Panc1 (cell line): ENCODE data around the gene PKP1. TPM values are rescaled to one million over a fixed set of nuclear protein-coding genes. Genes with fewer than 3 reads are reported as not detected.
A peak's percentile ranks its signal among the peaks of the same experiment; 100 is the strongest.

ENCODE experiments used
- ATAC-seq: fragments of 200-7000 bp; cut with Tn5 transposase; 2 replicates; pipeline ENCODE4 v1.9.1; 2020; ENCODE audit warnings: mild to moderate bottlenecking, moderate library complexity
- BruUV-seq: library from RNA; stranded (reverse); fragments of 400-500 nt; replicated peaks from 2 replicates; lab custom pipeline; 2021; lab: Mats Ljungman, UMichigan
- CTCF ChIA-PET: fragments of 300-600 bp; sonication (Branson Sonifier 250); formaldehyde crosslinking; loops from one replicate; lab custom pipeline; 2022; ENCODE audit warnings: antibody characterized with exemption; lab: Charles Lee
- POLR2A ChIA-PET: fragments of 300-600 bp; sonication (Branson Sonifier 250); formaldehyde crosslinking; loops from one replicate; lab custom pipeline; 2022; ENCODE audit warnings: antibody characterized with exemption; lab: Charles Lee
- DNase-seq: peaks from one replicate; pipeline ENCODE4 v3.0.0-alpha.2; 2010; ENCODE audit warnings: low read depth, low spot score
- H3K27ac ChIP-seq: 2 replicates; pipeline ENCODE4 v1.5.1; 2011; ENCODE audit warnings: mild to moderate bottlenecking, low read length, inconsistent platforms
- H3K27me3 ChIP-seq: fragments of 200-500 bp; sonication (Bioruptor generic); 2 replicates; pipeline ENCODE4 v1.6.0; 2014; ENCODE audit warnings: low read length, inconsistent platforms; ENCODE audit not compliant: control insufficient read depth, insufficient read depth
- H3K36me3 ChIP-seq: fragments of 200-500 bp; sonication (Bioruptor generic); 2 replicates; pipeline ENCODE4 v1.5.1; 2014; ENCODE audit warnings: inconsistent platforms, mild to moderate bottlenecking, low read length, moderate library complexity; ENCODE audit not compliant: control insufficient read depth, insufficient read depth
- H3K4me1 ChIP-seq: 2 replicates; pipeline ENCODE4 v1.5.1; 2011; ENCODE audit warnings: inconsistent platforms, mild to moderate bottlenecking, low read length, moderate library complexity; ENCODE audit not compliant: control insufficient read depth, insufficient read depth
- H3K4me3 ChIP-seq, 2 experiments: 2 replicates each; pipeline ENCODE4 v1.5.1; 2011 to 2012; ENCODE audit warnings: low read depth in 2 of 2, low read length in 2 of 2, mild to moderate bottlenecking in 2 of 2, inconsistent platforms in 1 of 2, moderate library complexity in 1 of 2
- H3K9me3 ChIP-seq: fragments of 200-500 bp; sonication (Bioruptor generic); 2 replicates; pipeline ENCODE4 v1.5.1; 2014; ENCODE audit warnings: low read depth, mild to moderate bottlenecking, inconsistent platforms, low read length, moderate library complexity; ENCODE audit not compliant: control insufficient read depth, insufficient read depth
- POLR2AphosphoS5 ChIP-seq: IDR thresholded peaks from 2 replicates; pipeline ENCODE4 v1.6.1; 2012; ENCODE audit warnings: mild to moderate bottlenecking, low read depth, low read length, moderate library complexity
- SIN3A ChIP-seq: IDR thresholded peaks from 2 replicates; pipeline ENCODE4 v1.6.1; 2012; ENCODE audit warnings: low read depth, mild to moderate bottlenecking, low read length, moderate library complexity, borderline replicate concordance; ENCODE audit not compliant: insufficient read depth
- TCF7L2 ChIP-seq: IDR thresholded peaks from 2 replicates; pipeline ENCODE4 v1.6.1; 2011; ENCODE audit warnings: mild to moderate bottlenecking, low read depth, low read length, inconsistent platforms
- in situ Hi-C: cut with HindIII; loops from 2 replicates; pipeline ENCODE4 v1.10.0; 2016; ENCODE audit warnings: low sequenced_read_pairs, low pct_unique_long_range_greater_than_20kb
- intact Hi-C: fragments of 100-400 bp; cut with micrococcal nuclease; formaldehyde crosslinking; loops from one replicate; pipeline ENCODE4 v1.10.0; 2022; ENCODE audit not compliant: unreplicated experiment
- total RNA-seq: library from RNA; stranded (reverse); gene quantifications from one replicate; pipeline ENCODE4 v1.2.1, GENCODE V29; 2021; ENCODE audit not compliant: unreplicated experiment
- TF ChIP-seq, protein P1 (sequence below): fragments of 450-650 bp; IDR thresholded peaks from 2 replicates; pipeline ENCODE4 v1.5.1; 2017; ENCODE audit warnings: mild to moderate bottlenecking
- TF ChIP-seq, protein P2 (sequence below), 2 experiments: IDR thresholded peaks; 2 replicates each; pipeline ENCODE4 v1.6.1; 2011 to 2012; ENCODE audit warnings: low read depth in 2 of 2, control low read depth in 1 of 2, low read length in 1 of 2, mild to moderate bottlenecking in 1 of 2, moderate library complexity in 1 of 2; ENCODE audit not compliant: insufficient read depth in 1 of 2

The PKP1 gene
- total RNA-seq, 1 experiment from 2014 or later, result 0.44 TPM

DNA sequence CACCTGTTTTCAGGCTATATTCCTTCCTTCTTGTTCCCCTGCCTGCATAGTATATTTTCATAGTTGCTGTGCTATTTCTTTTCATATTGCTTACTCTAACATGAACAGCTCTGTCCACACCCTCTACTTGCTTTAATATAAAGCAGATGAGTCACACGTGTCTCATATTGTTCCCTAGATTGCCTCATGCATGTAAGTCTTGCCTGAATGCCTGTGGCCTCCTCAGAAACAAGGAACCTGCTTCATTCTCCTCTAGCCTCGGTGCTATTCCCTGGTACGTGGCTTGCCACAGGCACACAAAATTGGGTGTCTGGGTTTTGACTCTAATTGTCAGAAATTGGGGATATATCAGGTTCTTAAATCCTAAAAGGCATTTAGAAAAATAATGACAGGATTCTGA, 16.5 kb upstream of the PKP1 start:
- H3K9me3 ChIP-seq, result no peaks in the 10 kb centered on the region
- ChIA-PET CTCF (no interaction called here), POLR2A (no interaction called here)
- intact Hi-C loops, result no loop called here
- ATAC-seq (0 out of 2 replicates have a peak, but pooled peaks have one; percentile 55), DNase-seq (peak; percentile 88)
- peaks cover 4% of the 10 kb centered on the region; the same call in 1 of the 2 replicates for H3K27me3 ChIP-seq
- TF ChIP-seq TCF7L2 (no peak), SIN3A (no peak), POLR2AphosphoS5 (no peak)
- TF ChIP-seq, protein P1, sequence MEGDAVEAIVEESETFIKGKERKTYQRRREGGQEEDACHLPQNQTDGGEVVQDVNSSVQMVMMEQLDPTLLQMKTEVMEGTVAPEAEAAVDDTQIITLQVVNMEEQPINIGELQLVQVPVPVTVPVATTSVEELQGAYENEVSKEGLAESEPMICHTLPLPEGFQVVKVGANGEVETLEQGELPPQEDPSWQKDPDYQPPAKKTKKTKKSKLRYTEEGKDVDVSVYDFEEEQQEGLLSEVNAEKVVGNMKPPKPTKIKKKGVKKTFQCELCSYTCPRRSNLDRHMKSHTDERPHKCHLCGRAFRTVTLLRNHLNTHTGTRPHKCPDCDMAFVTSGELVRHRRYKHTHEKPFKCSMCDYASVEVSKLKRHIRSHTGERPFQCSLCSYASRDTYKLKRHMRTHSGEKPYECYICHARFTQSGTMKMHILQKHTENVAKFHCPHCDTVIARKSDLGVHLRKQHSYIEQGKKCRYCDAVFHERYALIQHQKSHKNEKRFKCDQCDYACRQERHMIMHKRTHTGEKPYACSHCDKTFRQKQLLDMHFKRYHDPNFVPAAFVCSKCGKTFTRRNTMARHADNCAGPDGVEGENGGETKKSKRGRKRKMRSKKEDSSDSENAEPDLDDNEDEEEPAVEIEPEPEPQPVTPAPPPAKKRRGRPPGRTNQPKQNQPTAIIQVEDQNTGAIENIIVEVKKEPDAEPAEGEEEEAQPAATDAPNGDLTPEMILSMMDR, result no peak
- TF ChIP-seq, protein P2, sequence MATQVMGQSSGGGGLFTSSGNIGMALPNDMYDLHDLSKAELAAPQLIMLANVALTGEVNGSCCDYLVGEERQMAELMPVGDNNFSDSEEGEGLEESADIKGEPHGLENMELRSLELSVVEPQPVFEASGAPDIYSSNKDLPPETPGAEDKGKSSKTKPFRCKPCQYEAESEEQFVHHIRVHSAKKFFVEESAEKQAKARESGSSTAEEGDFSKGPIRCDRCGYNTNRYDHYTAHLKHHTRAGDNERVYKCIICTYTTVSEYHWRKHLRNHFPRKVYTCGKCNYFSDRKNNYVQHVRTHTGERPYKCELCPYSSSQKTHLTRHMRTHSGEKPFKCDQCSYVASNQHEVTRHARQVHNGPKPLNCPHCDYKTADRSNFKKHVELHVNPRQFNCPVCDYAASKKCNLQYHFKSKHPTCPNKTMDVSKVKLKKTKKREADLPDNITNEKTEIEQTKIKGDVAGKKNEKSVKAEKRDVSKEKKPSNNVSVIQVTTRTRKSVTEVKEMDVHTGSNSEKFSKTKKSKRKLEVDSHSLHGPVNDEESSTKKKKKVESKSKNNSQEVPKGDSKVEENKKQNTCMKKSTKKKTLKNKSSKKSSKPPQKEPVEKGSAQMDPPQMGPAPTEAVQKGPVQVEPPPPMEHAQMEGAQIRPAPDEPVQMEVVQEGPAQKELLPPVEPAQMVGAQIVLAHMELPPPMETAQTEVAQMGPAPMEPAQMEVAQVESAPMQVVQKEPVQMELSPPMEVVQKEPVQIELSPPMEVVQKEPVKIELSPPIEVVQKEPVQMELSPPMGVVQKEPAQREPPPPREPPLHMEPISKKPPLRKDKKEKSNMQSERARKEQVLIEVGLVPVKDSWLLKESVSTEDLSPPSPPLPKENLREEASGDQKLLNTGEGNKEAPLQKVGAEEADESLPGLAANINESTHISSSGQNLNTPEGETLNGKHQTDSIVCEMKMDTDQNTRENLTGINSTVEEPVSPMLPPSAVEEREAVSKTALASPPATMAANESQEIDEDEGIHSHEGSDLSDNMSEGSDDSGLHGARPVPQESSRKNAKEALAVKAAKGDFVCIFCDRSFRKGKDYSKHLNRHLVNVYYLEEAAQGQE (IDR thresholded peaks at IDR 0.05; ENCODE audit: insufficient read depth in 1 of 2, low read depth in 2 of 2, low read length in 1 of 2), result no peak
- BruUV-seq, result no TSS peak
- H3K4me3 ChIP-seq, result no peak overlapping the region
- no peaks in the 10 kb centered on the region for H3K4me1 ChIP-seq
- H3K27ac ChIP-seq, result no peak overlapping the region
- in situ Hi-C loops, result no loop called here
- H3K36me3 ChIP-seq, result no peaks in the 10 kb centered on the region

DNA sequence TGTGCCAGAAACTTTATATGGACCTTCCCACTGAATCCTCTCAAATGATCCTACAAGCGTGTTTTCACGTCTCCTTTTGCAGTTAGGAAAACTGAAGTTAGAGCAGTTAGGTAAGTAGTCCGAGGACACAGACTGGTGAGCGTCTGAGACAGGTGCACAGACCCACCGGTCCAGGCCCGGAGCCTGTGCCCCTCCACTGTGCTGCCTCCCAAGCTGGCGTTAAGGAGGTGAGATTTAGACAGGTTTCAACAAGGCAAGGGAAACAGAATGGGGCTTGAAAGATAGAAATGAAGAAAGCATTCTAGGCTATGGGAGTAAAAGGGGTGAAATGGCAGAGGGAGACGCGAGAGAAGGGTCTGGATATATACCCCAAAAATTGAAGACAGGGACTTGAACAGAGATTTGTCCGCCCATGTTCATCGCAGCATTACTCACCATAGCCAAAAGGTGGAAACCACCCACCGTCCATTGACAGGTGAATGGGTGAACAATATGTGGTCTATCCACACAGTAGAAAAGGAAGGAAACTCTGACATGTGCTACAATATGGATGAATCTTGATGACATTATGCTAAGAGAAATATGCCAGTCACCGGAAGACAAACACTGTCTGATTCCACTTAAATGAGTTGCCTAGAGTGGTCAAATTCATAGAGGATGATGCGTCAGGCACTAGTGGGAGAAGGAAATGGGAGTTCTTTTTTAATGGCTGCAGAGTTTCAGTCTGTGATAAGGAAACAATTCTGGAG, 15.7 kb upstream of the PKP1 start:
- BruUV-seq, result no TSS peak
- intact Hi-C loops, result no loop called here
- H3K27ac ChIP-seq, result no peak overlapping the region
- H3K9me3 ChIP-seq, result no peaks in the 10 kb centered on the region
- DNase-seq (peak; percentile 66), ATAC-seq (peak; percentile 42; the same call in 1 of the 2 replicates)
- TF ChIP-seq, protein P2 (IDR thresholded peaks at IDR 0.05; ENCODE audit: insufficient read depth in 1 of 2, low read depth in 2 of 2, low read length in 1 of 2), result no peak
- no peak overlapping the region for H3K4me3 ChIP-seq
- H3K4me1 ChIP-seq, result no peaks in the 10 kb centered on the region
- CTCF ChIA-PET, result no interaction called here
- H3K27me3 ChIP-seq, result peaks cover 4% of the 10 kb centered on the region; the same call in 1 of the 2 replicates
- POLR2A ChIA-PET, result no interaction called here
- H3K36me3 ChIP-seq, result no peaks in the 10 kb centered on the region
- in situ Hi-C loops, result no loop called here
